NAMALWA (cell line): Measurements from ENCODE around the gene COBLL1.

Experiments used
- DNase-seq: peaks from one replicate; pipeline ENCODE4 v3.0.0-alpha.2; 2015; ENCODE audit warnings: low spot score

The COBLL1 gene

GRCh38 chr2:164756773-164757172, 84.8 kb downstream of the COBLL1 start:
- no peak for DNase-seq

- no peak for DNase-seq
Observed at GRCh38 chr2:164755952-164756351, 85.7 kb downstream of the COBLL1 start.

- no peak for DNase-seq
Observed at GRCh38 chr2:164754157-164755093, 87.2 kb downstream of the COBLL1 start.

- DNase-seq, result no peak
Observed at GRCh38 chr2:164752956-164753355, 88.7 kb downstream of the COBLL1 start.

- DNase-seq, result no peak
Observed at GRCh38 chr2:164747783-164748433, 93.7 kb downstream of the COBLL1 start.

- no peak for DNase-seq
Observed at GRCh38 chr2:164747140-164747539, 94.5 kb downstream of the COBLL1 start.

GRCh38 chr2:164746713-164747112, 94.9 kb downstream of the COBLL1 start:
- no peak for DNase-seq

GRCh38 chr2:164745012-164745797, 96.4 kb downstream of the COBLL1 start:
- DNase-seq, result no peak

- no peak for DNase-seq
Observed at GRCh38 chr2:164742738-164743317, 98.8 kb downstream of the COBLL1 start.

- no peak for DNase-seq
Observed at GRCh38 chr2:164739966-164740365, 101.7 kb downstream of the COBLL1 start.

- peak; percentile 69 for DNase-seq
Observed at GRCh38 chr2:164737612-164738081, 104.0 kb downstream of the COBLL1 start.

- DNase-seq, result no peak
Observed at GRCh38 chr2:164735309-164735919, 106.2 kb downstream of the COBLL1 start.

- no peak for DNase-seq
Observed at GRCh38 chr2:164734196-164734595, 107.4 kb downstream of the COBLL1 start.

- no peak for DNase-seq
Observed at GRCh38 chr2:164725542-164725941, 116.1 kb downstream of the COBLL1 start.

- DNase-seq, result no peak
Observed at GRCh38 chr2:164722616-164723338, 118.8 kb downstream of the COBLL1 start.

GRCh38 chr2:164721430-164721829, 120.2 kb downstream of the COBLL1 start:
- DNase-seq, result no peak

- DNase-seq, result no peak
Observed at GRCh38 chr2:164719996-164720941, 121.4 kb downstream of the COBLL1 start.

- DNase-seq, result peak; percentile 48
Observed at GRCh38 chr2:164717000-164717803, 124.4 kb downstream of the COBLL1 start.

GRCh38 chr2:164714471-164714870, 127.2 kb downstream of the COBLL1 start:
- no peak for DNase-seq
